Measurements from ENCODE around the gene DRICH1.
"Not testable (repeated sequence)": the region's sequence is repeated elsewhere in the genome, so short reads cannot be mapped to it uniquely, and the experiment has no call there.

Gene DRICH1

GRCh38 chr22:23621082-23621780, 10.9 kb downstream of the DRICH1 start:
- Mint-ChIP-seq H3K4me1 (no peaks in the 10 kb centered on the region), H3K27me3 (no peaks in the 10 kb centered on the region)

DNA sequence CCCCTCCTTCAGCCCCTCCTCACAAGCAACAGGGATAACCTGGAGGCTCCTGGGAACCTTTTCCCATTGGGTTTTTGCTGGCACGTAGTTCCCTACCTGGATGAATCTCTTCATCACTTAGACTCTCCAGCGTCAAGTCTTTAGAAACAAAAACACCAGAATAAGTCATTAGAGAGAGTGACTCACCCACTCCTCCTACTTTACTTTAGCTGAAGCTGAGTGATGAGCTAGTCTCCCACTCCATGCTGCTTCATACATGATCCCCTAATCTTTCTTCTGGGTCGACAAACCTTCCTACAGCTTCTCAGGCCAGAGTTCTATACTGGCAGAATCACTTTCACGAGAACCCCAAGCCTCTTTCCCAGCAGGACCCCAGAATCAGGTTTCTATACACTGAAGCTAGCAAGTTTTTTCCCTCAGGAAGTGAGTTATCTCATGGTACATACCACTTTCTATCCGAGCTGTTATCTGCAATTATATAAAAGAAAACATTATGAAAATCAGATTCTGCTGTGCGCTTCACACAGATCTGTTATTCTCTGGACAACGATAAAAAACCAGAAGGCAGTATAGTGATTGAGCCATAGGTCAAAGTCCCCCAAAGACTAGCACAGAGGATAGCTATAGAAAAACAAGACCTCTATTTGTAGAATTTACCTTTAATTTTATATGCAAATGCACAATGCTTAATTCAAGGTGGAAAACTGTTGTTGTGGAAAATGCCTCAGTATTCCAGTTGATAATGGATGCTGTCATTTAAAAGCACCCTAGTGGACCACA, 18.7 kb downstream of the DRICH1 start:
- Mint-ChIP-seq H3K36me3 (peaks cover 8% of the 10 kb centered on the region), H3K27ac (no peak overlapping the region), H3K4me1 (no peaks in the 10 kb centered on the region), H3K9me3 (no peaks in the 10 kb centered on the region), H3K27me3 (no peaks in the 10 kb centered on the region), H3K4me3 (no peak overlapping the region)

More at GRCh38 chr22:23621082-23621780, 10.9 kb downstream of the DRICH1 start:
- no peak overlapping the region for H3K4me3 Mint-ChIP-seq
- H3K9me3 Mint-ChIP-seq: no peaks in the 10 kb centered on the region
- H3K27ac Mint-ChIP-seq: no peak overlapping the region
- peaks cover 7% of the 10 kb centered on the region for H3K36me3 Mint-ChIP-seq

GRCh38 chr22:23609983-23610781, 21.9 kb downstream of the DRICH1 start:
- Mint-ChIP-seq H3K4me1 (no peaks in the 10 kb centered on the region), H3K27ac (no peak overlapping the region), H3K36me3 (peaks cover 3% of the 10 kb centered on the region), H3K4me3 (no peak overlapping the region), H3K9me3 (no peaks in the 10 kb centered on the region), H3K27me3 (no peaks in the 10 kb centered on the region)

DNA sequence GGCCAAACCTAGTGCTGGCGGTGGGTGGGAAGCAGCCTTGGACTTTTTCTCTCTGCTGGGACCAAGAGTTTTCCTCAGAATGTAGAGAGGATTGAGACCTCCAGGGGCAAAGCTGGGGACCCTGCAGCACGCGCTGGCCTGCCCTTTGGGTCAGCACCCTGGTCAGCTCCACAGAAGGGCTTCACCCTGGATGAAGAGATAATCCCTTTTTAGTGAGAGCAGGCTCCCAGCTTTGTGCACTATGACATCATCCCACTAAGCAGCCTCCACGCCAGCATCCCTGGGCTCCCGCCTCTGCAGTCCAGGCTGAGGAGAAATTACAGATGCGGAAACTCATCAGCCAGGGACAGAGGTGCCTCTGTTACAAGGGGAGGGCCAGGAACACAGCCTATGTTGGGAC, 23.5 kb downstream of the DRICH1 start:
- no peaks in the 10 kb centered on the region for H3K9me3 Mint-ChIP-seq
- peaks cover 3% of the 10 kb centered on the region for H3K36me3 Mint-ChIP-seq
- no peaks in the 10 kb centered on the region for H3K27me3 Mint-ChIP-seq
- no peak overlapping the region for H3K4me3 Mint-ChIP-seq
- no peak overlapping the region for H3K27ac Mint-ChIP-seq
- no peaks in the 10 kb centered on the region for H3K4me1 Mint-ChIP-seq

DNA sequence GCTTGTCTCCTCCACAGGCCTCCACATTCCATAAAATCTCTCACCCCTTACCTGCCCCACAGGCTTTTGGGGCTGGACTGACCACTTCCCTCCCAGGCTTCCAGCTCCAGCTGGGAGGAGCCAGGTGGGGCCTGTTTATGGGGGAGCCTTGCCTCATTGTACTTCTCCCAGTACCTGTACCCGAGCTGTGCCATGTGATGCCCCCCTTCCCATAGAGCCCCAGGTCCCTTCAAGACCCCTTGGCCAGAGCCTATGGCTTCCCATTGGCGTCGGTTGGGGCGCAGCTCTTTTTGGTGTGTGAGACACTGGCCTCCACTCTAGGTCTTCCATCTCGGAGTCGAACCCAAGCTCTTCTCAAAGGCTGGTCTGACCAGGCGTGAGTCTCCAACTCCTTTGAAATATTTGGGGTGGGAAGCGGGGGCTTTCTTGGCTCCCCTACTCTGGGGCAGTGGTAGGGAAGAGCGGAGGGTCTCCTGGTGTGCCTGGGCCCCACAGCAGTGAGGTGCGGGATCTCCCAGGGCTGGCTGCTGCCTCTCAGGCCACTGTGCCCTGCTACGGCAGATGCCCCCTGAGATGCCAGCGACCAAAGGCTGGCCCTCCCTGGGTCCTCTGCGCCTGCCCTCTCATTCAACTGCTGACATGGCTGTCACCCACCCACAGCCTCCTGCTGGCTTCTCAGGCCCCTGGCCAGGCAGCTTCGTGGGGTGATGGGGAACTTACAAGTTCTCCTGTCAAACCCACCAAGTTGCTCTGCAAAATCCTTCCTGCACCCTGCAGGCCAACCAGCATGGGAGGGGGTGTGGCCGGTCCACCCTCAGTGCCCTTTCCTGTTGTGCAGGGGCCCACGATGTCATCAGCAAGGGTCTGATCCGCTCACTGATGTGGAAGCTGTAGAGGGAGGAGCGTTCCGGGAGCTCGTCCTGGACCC, 25.7 kb downstream of the DRICH1 start:
- H3K27ac Mint-ChIP-seq: no peak overlapping the region

DNA sequence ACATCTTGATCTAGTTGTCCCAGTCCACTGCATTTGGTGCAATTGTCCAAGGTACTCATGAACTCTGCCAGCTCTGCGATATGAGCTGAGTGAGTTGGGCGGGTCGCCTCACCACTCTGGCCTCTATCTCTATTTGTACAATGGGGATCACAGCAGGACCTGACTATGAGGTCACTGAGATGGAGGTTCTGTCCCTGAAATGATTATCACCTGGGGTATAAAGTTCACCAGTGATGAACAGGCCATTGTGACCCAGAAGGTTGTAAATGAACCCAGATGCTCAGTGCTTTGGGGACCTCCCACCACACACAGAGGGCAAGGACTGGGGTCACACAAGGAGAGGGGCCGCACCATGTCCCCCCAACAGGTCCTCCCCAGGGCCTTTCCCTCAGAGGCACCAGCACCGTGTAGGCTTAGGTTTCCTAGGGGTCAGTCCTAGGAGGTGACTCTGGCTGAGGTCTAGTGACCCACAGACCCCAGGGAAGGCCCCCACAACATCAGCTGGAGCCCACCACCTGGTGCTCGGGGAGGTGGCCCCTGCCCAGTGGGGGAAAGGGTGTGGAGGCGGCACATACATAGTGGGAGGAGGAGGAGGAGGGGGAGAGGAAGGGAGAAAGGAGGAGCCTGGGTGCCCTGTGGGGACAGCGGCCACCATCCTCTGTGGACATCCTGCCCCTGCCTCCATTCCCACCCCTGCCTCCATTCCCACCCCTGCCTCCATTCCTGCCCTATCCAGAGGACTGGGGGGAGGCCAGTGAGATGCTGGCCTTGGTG, 27.0 kb downstream of the DRICH1 start:
- H3K9me3 Mint-ChIP-seq: no peaks in the 10 kb centered on the region
- H3K36me3 Mint-ChIP-seq: no peaks in the 10 kb centered on the region
- no peak overlapping the region for H3K27ac Mint-ChIP-seq

More for the DNA sequence above, 25.7 kb downstream of the DRICH1 start:
- Mint-ChIP-seq H3K9me3 (no peaks in the 10 kb centered on the region), H3K27me3 (no peaks in the 10 kb centered on the region), H3K4me3 (no peak overlapping the region), H3K4me1 (no peaks in the 10 kb centered on the region), H3K36me3 (peaks cover under 1% of the 10 kb centered on the region)

DNA sequence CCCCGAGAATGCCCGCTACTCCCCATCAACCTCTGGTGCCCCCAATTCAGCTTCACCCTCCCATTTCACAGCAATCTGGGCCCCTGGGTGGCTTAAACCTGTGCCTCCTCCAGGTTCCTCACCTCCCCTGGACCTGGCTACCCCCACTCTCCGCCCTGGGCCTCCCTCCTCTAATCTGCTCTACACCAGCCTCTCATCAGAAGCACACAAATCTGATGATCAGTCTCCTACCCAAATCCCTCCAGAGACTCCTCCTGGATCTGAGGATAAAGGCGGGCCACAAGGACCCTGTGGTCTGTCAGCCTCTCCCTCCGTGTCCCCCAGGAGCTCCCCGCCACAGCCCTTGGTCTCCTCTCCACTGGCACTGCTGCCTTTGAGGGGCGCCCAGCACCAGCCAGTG, 28.9 kb downstream of the DRICH1 start:
- Mint-ChIP-seq H3K27me3 (no peaks in the 10 kb centered on the region), H3K9me3 (no peaks in the 10 kb centered on the region), H3K4me3 (no peak overlapping the region), H3K36me3 (no peaks in the 10 kb centered on the region), H3K4me1 (no peaks in the 10 kb centered on the region), H3K27ac (no peak overlapping the region)

More for the DNA sequence above, 27.0 kb downstream of the DRICH1 start:
- Mint-ChIP-seq H3K4me3 (no peak overlapping the region), H3K4me1 (no peaks in the 10 kb centered on the region), H3K27me3 (no peaks in the 10 kb centered on the region)

GRCh38 chr22:23598805-23599518, 33.2 kb downstream of the DRICH1 start:
- Mint-ChIP-seq H3K9me3 (no peaks in the 10 kb centered on the region), H3K4me3 (no peak overlapping the region), H3K36me3 (no peaks in the 10 kb centered on the region), H3K27me3 (no peaks in the 10 kb centered on the region), H3K27ac (no peak overlapping the region), H3K4me1 (no peaks in the 10 kb centered on the region)

- H3K27ac Mint-ChIP-seq, H3K4me1 Mint-ChIP-seq, H3K27me3 Mint-ChIP-seq, H3K36me3 Mint-ChIP-seq, H3K4me3 Mint-ChIP-seq, H3K9me3 Mint-ChIP-seq: not testable (repeated sequence)
These were observed 34.4 kb downstream of the DRICH1 start for GRCh38 chr22:23597576-23598268.

DNA sequence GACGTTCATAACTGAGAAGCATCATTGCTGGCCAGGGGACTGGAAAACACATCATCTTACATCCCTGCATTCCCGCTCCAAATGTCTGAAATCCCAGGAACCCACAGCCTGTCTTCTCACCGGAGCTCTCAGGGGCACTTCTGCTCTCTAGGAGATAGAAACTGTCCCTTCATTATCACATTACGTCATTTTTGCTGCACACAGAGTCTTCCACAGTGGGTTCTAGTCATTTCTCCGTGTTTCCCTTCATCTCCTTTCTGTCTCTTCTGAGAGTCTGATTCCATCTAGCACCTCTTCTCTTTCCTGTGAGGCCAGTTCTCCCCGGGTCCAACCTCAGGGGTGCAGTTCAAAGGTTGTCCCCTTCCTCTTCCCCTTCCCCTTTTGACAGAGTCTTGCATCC, 36.2 kb downstream of the DRICH1 start:
- not testable (repeated sequence) for H3K27ac Mint-ChIP-seq, H3K9me3 Mint-ChIP-seq, H3K36me3 Mint-ChIP-seq

DNA sequence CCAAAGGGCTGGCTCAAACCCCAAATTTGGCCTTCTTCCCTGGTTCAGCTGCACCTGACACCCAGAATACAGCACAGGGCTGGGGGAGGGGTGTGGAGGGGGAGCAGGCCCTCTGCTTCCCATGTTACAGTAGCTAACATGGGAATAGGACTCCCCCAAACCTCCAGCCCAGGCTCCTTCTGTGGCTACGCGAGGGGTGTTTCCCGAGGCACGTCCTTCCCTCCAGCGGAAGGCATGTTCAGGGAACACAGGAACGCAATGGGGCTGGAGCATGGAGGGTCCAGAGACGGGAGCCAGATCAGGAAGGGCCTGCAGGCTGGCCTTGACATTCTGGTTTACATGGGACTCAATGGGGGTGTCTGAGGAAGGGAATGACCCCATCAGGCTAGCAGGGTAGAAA, 40.3 kb downstream of the DRICH1 start:
- H3K27me3 Mint-ChIP-seq: no peaks in the 10 kb centered on the region
- no peak overlapping the region for H3K4me3 Mint-ChIP-seq
- no peaks in the 10 kb centered on the region for H3K9me3 Mint-ChIP-seq
- no peaks in the 10 kb centered on the region for H3K4me1 Mint-ChIP-seq
- no peak overlapping the region for H3K27ac Mint-ChIP-seq
- H3K36me3 Mint-ChIP-seq: no peaks in the 10 kb centered on the region

More for the DNA sequence above, 36.2 kb downstream of the DRICH1 start:
- H3K27me3 Mint-ChIP-seq, H3K4me1 Mint-ChIP-seq, H3K4me3 Mint-ChIP-seq: not testable (repeated sequence)

- Mint-ChIP-seq H3K27ac (no peak overlapping the region), H3K4me1 (no peaks in the 10 kb centered on the region), H3K4me3 (no peak overlapping the region), H3K36me3 (no peaks in the 10 kb centered on the region), H3K27me3 (no peaks in the 10 kb centered on the region), H3K9me3 (no peaks in the 10 kb centered on the region)
These were observed 40.8 kb downstream of the DRICH1 start for GRCh38 chr22:23591201-23591791.

DNA sequence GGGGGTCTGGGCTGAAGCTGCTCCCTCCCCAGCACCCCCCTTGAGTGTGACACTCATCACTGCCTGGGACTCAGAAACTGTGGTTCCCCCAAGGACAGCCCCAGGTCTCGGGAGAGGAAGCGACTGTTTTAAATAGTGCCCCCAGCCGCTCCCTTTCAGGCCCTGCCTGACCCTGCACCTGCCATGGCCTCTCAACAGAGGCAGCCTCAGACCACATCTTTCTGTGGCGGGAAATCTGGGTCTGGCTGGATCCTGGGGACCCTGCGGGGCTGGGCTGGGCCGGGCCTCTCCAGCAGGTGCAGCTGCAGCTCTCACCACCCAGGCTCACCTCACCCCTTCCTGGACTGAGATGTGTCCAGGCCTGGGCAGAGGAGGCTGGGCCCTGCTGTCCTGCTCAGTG, 48.3 kb downstream of the DRICH1 start:
- H3K4me1 Mint-ChIP-seq: no peaks in the 10 kb centered on the region
- no peak overlapping the region for H3K27ac Mint-ChIP-seq
- H3K36me3 Mint-ChIP-seq: no peaks in the 10 kb centered on the region
- H3K4me3 Mint-ChIP-seq: no peak overlapping the region
- peaks cover 10% of the 10 kb centered on the region for H3K27me3 Mint-ChIP-seq
- no peaks in the 10 kb centered on the region for H3K9me3 Mint-ChIP-seq

All from activated naive CD4-positive, alpha-beta T cell treated with anti-CD3 and anti-CD28 coated beads, Interleukin-2, amount 50 U/mL, for 24 hours (primary cell).